Measurements from ENCODE around the gene CAMTA2.
A peak's percentile ranks its signal among the peaks of the same experiment; 100 is the strongest.

The CAMTA2 gene

DNA sequence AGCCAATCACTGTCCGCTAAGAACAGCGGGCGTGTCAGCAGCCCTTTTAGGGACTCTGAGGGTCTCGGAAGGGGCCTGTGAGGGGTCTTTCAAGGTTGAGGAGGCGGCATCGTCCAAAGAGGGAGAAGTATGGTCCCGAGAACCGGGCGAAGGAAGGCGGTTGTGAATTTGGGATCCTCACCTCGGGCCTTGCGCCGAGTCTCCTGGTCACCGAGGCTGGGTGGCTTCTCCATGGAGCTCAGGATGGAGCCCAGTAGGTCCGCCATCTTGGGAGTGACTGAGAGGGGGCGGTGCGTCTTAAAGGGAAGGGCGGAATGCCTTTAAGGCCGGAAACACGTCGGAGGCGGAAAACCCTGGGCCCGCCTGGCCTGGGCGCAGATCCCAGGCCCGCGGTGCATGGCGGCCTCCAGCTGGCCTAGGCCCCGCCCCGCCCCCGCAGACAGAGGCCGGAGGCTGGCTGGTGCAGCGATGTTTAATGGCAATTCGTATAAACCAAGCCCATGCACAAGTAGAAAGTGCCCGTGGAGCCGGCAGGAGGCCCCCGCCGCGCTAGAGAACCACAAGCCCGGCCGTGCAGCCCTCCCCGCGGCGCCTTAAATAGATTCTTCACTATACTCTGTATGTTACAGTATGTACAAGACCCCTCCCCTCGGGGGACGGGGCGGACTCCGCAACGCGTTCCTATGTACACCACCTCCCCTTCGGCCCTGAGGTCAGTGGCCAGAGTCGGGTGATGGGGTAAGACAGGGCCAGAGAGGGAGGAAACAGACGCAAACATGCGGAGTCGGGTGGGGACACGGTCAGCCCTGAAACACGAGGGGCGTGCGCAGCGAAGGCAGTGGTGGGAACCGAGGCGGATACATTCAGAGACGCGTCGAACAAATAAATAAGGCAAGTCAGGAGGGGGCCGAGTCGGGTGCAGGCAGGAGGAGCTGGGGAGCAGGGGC is 19.7 kb downstream of the CAMTA2 start, which contains the start of gene SPAG7:
TSS of gene SPAG7 (minus strand) at position 279 of the 947 bp plus-strand sequence. CDS start at position 266, 13 bp downstream.
- peak; percentile 85 for DNase-seq (ENCODE audit: low read depth)

DNA sequence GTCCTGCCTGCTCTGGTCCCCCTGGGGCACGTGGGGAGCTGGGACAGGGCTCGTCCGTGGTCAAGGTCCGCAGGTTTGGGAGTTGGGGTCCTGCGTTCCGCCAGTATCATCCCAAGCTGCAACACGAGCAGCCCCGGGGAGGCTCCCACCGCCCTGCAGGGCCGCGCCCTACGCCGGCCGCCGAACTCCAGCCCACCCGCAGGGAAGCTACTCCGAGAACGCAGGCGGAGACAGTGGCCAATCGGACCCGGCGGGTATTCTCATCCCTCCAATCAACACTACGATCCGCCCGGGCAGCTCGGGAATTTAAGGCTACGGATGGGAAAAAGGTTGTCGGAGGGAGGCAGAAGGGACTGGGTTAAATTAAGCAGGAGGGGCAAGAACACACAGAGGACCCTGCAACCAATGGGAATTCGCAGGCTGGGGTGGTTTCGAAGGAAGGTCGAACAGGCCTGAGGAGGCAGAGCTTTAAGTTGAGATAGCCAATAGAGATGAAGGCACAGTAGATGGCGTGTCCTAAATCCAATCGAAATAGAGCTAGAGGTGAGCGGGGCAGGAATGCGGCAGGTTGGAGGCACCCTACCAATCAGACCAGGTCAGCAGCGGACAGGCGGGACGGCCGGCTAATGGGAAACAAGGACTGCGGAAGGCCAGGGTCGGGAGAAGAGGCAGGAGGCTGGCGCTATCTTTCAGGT is 20.5 kb downstream of the CAMTA2 start:
- peak; percentile 90 for DNase-seq (ENCODE audit: low read depth)

DNA sequence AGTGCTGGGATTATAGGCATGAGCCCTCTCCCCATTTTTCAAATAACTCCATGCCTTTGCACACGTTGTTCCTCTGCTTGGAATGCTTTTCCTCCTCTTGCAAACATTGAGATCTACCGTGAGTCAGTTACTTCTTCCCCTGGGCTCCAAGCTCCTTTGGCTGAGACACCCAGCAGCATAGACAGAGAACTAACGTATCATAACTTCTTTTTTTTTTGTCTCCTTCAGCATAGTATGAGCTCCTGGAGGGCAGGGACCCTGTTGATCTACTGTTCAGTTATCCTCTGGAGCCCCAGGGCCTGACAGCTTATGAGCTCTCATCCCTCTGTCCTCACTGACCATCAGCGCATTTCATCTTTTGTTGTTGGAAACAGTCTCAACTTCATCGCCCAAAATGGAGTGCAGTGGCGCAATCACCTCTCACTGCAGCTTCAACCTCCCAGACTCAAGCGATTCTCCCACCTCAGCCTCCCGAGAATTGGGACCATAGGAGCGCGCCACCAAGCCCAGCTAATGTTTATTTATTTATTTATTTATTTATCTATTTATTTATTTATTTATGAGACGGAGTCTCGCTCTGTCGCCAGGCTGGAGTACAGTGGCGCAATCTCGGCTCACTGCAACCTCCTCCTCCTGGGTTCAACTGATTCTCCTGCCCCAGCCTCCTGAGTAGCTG is 22.0 kb downstream of the CAMTA2 start:
- no peak for DNase-seq (ENCODE audit: low read depth)

DNA sequence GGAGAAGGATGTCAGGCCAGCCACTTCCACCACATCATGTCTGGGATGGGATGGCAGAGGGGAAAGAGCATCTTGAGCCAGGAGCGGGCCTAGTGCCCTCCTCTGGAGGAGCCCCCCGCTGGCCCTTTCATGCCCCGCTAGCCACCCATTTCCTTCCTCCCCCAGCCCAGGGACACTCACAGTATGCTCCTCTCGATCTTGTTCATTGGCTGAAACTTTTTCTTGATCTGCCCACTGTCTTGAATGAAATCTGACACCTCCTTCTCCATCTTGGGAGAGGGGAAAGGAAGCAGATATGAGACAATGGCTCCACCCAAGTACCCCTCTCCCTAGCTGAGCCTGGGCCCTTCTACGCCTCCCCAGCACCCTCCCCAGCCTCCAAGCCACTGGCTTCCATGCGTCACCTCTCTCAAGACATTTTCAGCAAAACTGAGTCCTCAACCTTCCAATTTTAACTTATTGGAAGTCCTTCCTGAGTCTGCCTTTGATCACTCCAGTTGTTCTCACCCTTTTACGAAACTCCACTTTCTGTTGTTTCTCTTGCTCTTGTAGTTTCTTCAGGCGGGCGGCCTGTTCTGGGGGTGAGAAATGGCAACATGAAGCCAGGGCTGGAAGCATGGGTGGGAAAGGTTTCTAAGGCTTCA is 27.1 kb downstream of the CAMTA2 start:
- DNase-seq (ENCODE audit: low read depth), result no peak

DNA sequence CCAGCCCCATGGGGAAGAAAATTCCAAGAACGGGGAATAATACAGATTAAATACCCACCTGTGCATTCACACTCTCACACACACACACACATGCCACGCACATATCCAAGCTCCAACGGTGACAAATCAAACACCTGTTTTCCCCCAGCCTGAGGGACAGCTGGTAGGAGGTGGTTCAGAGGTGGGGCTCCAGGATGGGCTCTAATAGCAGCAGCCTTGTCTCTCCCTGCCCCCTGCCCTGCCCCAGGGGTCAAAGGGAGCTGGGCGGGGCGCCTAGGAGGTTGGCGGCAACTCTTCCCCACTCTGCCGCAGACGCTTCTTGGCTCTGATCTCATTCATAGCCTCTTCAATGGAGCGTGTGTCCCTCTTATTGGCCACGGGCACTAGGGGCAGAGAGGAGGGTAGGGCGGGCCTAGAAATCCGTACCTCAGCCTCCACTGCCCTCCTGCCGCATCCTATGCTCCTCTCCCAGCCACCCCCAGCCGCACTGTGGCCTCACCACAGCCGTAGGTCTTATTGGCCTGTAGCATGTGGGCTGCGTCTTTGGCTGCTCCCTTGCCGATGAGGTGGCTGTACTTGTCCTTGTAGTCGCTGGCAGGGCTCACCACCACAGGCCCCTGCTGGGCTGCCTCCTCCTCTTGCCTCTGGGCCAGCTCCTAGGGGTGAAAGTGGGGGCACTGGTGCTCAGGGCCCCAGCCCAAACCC is 28.1 kb downstream of the CAMTA2 start:
- DNase-seq (ENCODE audit: low read depth), result no peak

DNA sequence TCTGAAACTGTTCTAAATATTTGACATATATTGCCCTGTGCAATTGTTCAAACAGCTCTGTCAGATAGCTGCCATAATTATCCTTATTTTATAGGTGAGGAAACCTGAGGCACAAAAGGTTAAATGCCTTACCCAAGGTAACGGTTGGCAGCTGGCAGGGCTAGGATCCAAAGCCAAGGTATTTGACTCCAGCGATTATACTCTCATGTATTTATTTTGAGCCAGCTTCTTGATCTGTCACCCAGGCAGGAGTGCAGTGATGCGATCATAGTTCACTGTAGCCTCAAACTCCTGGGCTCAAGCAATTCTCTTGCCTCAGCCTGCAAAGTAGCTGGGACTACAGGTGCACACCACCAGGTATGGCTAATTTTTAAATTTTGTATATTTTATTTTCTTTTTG is 29.4 kb downstream of the CAMTA2 start:
- DNase-seq (ENCODE audit: low read depth), result no peak

DNA sequence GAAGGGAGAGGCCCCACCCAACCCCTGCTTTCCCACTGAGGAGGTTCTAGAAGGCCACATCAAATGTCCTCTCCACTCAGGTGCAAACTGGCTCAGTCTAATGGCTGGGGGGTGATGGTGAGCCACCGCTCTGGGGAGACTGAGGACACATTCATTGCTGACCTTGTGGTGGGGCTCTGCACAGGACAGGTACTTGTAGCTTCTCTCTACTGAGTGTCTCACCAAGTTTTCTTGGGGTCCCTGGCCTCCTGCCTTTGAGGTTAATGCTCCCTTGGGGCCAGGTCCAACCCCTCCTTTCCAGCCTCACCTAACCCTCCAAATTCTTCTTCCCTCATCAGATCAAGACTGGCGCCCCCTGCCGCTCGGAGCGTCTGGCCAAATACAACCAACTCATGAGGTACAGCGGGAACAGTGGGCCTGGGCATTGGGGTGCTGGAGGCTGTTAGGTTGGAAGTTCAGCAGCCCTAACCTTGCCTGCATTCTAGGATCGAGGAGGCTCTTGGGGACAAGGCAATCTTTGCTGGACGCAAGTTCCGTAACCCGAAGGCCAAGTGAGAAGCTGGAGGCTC is 30.9 kb downstream of the CAMTA2 start:
- no peak for DNase-seq (ENCODE audit: low read depth)

DNA sequence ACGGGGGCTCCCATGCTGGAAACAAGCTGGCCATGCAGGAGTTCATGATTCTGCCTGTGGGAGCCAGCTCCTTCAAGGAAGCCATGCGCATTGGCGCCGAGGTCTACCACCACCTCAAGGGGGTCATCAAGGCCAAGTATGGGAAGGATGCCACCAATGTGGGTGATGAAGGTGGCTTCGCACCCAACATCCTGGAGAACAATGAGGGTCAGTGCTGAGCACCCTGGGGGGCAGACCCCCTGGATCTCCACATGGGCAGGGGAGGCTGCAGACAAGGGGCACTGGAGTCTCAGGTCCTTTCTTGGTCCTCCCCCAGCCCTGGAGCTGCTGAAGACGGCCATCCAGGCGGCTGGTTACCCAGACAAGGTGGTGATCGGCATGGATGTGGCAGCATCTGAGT is 32.4 kb downstream of the CAMTA2 start:
- DNase-seq (ENCODE audit: low read depth), result no peak

DNA sequence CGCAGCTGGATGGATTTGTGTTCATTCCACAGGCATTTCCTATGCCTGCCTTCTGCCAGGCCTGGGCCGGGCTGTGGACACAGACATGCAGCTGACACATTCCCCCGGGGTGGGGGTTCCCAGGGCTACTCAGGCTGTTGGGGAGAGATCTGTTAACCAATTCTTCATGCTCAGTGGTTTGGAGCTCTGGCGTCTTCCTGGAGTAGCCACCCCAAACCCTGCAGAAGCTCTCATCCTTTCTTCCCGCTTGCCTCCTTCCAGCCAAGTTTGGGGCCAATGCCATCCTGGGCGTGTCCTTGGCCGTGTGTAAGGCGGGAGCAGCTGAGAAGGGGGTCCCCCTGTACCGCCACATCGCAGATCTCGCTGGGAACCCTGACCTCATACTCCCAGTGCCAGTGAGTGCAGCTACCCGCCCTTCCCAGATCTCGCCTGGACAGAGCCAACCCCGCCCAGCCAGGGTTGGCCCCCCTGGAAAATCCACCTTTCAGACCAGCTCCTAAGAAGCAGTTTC is 34.0 kb downstream of the CAMTA2 start:
- DNase-seq (ENCODE audit: low read depth), result no peak

DNA sequence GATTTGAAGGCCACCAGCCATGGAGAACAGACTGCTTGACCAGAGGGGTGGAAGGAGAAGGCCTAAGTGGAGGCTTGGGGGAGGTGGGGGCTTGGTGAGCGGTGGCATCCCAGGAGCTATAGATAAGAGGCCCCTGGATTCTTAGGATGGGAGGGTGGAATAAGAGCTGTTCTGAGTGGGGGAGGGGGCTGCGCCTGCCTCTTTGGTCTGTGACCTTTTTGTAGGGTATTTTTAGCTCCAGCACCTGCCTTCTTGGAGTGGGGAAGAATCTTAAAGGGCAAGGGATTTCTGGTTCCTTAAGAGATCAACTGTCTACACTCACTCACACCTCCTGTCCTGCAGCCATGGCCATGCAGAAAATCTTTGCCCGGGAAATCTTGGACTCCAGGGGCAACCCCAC is 36.0 kb downstream of the CAMTA2 start:
- no peak for DNase-seq (ENCODE audit: low read depth)

DNA sequence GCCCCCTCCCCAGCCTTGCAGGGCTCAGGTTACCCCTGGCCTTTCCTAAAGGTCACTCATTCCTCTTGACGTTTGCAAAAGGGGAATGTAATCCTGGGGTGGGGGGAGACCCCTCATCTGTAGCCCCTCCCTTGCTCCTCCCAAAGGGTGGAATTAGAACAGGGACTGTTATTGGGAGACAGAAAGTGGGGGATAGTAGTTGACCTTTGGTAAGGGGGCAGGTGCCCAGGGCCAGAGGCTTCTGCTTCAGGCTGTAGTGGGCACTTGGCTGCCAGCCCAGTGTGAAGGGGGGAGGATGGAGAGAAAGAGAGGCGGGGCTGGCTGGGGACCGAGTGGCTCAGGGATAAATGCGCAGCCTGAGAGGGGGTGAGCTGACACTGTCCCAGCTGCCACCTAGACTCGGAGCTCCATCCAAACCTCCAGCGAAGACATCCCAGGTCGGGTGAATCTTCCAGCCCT is 36.7 kb downstream of the CAMTA2 start, which contains the start of gene ENO3:
TSS of gene ENO3 (plus strand) at position 374 of the 459 bp plus-strand sequence. CDS start 711 bp downstream, outside the sequence.
- no peak for DNase-seq (ENCODE audit: low read depth)

DNA sequence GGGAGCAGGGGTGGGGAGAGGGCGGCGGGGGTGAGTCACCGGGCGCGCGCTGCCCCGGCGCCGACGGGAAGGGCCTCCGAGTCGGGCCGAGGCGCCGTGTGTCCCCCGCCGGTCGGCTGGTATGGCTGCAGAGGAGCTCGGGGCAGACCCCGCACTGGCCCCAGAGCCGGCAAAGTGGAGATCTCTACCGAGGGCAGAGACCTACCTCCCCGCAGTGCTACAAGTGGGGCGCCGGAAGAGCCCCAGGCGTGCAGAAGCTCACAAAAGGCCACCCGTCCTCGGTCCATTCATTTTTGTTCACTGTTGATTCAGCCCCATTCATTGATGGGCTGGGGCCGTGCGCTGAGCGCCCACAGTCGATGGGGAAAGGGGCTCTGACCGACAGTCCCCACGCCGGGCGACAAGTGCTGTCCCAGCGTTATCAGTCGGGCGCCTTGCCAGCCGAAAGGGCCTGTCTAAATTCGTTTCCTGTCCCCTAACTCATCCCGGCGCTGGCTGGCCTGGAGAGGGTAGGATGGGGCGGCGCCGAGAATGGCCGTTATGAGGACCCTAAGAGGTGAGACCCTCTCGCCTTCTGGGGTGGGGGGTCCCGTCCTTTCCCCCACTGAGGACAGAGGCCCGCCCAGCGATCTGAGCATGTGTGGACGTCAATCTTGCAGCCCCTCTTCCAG is 37.3 kb downstream of the CAMTA2 start:
- DNase-seq (ENCODE audit: low read depth), result no peak

DNA sequence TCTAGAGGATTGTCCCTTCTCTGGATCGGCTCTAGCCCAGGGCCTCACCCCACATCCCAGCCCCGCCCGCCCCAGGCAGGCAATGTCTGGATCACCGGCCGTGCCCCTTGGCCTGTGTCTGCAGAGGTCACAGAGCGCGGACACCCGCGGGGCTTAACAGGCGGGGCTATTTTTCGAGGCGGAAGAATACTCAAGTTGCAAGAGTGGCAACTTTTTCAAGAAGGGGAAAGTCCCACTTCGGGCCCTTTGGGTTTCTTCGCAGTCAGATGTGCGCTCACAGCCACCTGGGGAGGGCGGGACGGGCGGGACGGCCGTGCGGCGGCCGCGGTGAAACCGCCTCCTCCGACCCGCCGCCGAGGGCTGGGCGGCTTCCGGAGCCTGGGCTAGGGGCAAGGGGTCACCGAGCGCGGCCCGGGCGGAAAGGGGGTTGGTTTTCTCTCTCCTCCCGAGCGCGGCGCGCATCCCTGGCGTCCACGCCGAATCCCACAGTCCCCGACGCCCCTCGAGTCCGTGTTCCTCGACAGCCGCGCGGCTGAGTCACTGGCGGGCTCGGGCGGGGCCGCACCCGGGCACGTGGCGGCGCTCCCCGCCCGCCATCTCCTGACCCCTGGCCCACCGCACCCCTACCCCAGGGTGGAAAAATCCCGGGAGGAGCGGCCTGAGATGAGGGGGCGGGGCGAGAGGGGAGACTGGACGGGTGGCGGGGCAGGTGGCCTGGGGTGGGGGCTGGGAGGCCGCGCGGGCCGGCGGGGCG is 38.0 kb downstream of the CAMTA2 start:
- peak; percentile 60 for DNase-seq (ENCODE audit: low read depth)

DNA sequence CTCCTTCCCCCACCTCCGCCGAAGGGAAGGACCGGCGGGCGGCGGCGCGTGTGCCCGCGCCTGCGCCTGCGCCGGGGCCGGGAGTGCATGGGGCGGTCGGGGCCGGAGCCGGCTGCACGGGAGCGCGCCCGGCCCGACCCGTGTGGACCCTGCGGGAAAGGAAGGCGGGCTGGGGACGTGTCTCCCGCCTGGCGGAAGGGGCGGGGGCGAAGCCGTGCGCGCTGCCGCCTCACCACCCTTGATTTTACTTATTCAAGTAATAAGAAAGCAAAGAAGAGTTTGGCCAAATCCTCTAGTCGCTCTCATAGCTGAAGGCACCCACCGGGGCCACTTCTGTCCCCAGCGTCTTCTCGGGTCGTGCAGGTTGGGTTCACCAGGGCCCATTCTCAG is 38.5 kb downstream of the CAMTA2 start:
- DNase-seq (ENCODE audit: low read depth), result peak; percentile 50

DNA sequence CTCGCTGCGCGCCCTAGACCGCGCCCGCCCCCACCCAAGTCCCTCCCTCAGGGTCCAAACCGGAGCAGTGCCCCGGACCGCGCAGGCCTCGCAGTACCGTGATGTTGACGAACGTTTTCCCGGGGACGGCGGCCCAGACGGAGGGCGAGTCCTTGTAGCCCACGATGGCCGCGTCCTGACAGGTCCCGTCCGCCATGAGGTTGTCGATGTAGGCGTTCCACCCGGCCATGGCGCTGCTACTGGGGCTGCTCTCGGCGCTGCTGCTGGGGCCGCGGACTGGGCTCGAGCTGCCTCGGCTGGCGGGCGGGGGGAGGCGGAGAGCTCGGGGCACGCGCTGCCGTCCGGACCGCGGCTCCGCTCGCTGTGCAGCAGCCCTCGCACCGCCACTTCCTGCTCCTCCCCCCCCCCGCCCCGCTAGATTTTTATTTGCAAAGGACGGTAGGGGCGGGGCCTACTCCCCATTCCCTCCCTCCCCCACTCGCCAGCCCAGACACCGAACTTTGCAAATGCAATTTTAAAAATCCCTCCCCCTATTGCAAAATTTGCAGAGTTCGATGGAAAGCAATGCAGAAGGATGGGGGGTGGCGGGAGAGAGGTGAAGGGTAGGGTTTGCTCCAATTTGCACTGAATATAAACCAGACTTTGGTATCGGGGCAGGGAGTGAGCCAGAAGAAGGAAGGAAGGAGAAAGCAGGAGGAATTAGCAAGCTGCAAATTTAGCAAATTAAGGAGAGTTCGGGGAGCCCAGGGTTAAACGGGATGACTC is 39.1 kb downstream of the CAMTA2 start, which contains the start of gene PFN1:
TSS of gene PFN1 (minus strand) at position 365 of the 765 bp plus-strand sequence. CDS start at position 229, 136 bp downstream.
- peak; percentile 86 for DNase-seq (ENCODE audit: low read depth)

DNA sequence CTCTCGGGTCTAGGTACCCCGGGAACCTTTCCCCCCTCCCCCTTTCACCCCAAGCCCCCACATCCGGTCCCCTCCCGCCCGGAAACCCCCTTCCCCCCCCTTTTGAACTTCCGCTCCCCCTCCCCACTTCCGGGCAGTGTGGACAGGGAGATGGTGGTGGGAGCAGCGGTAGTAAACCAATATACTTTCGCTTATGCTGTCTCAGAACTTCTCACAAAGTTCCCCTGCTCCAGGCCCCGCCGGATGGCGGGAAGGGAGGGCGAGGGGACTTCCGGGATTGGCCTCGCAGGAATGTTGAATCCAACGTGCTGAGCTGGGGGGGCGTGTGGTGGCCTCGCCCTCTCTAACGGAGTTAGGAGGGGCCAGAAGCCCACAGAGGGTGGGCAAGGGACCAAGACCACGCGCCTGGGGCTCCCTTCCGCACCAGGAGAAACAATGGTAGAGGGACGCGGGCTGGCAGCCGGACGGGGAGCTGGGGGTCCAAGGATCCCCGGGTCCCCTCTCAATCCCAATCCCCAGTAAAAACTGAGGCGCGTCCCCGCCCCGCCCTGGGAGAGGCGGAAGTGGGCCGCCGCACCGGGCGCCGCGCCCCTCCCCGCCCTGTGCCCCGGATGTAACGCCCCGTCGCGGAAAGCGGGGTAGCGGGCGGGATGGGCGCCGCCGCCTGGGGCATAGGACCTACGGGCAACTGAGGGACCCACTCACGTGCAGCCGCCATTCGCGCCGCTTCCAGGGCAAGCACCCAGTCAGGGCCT is 39.9 kb downstream of the CAMTA2 start:
- DNase-seq (ENCODE audit: low read depth), result peak; percentile 49

DNA sequence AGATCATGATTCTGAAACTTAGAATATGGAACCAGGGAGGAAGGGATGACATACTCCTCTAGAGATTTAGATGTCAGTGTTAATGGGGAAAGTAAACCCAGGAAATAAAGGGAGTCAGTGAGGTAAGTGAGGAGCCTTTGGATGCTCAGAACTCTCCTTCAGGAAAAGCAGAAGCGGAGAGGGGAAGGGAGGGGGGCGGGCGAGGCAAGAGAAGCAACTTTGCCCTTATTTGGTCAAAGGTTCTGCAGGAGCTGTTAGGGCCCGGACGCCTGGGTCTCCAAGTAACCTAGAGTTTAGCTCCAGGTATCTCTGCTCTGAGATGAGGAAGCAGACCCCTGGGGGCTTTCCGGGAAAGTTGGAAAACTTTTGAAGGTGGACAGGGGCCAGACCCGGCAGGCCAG is 40.5 kb downstream of the CAMTA2 start:
- no peak for DNase-seq (ENCODE audit: low read depth)
